A549 treated with Mapracorat at 1 μM for 4 hours (cell line): ENCODE data around the gene L3MBTL2. TPM values are rescaled to one million over a fixed set of nuclear protein-coding genes. Genes with fewer than 3 reads are reported as not detected.

ENCODE experiments used
- total RNA-seq: library from RNA; stranded (reverse); fragments of 200-300 nt; extraction: Qiagen RNA extraction; gene quantifications from 5 replicates; pipeline ENCODE4 v1.2.3, GENCODE V29; 2022

The L3MBTL2 gene
- 16.9 to 19.8 TPM (median 17.8 TPM) in 5 replicates for total RNA-seq

GRCh38 chr22:41204992-41205900 lies at the start of gene L3MBTL2:
L3MBTL2 (plus strand) TSS chr22:41205312; CDS start chr22:41205363, 51 bp downstream.

DNA sequence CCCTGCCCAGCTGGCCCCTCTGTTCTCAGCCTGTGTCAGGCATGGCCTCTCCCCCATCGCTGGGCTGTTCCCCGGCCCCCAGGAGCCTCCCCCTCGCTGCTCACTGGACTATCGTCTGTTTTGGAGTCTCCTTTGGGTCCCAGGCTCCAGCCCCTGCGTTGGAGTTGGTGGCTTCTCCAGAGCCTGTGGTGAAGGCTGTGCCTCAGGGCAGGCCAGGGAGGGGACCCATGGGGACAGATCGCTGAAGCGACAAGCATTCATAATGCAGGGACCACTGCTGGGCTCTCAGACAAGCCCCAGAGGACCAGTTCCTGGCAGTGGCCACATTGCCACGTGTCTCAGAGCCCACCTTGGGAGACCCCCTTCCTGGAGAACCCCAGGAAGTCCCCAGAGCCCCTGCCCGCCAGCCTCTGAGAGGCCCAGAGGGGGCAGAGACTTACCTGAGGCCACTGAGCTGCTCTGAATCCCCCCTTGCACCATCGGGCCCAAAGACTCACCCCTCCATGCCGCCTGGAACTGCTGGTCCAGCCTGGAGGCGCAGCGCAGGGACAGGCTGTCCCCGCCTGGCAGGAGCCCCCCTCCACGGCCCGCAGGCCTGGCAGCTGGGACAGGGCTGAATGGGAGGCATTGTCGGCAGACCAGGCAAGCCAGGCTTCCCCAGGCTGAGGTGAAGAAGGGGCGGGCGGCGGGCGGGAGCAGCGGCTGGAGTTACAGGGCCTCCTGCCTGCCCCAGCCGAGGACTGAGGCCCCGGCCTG lies 35.4 kb downstream of the L3MBTL2 start, which contains the start of gene CHADL:
TSS of gene CHADL (minus strand) at position 555 of the 756 bp plus-strand sequence. CDS start at position 505, 50 bp downstream.

Other genes starting within 250 kb of the L3MBTL2 start
- 17.3 to 21.6 TPM (median 19.6 TPM) in 5 replicates for gene EP300, start 112.7 kb upstream of the L3MBTL2 start, total RNA-seq
- gene CHADL, start 35.6 kb downstream of the L3MBTL2 start, total RNA-seq: not detected in 5 replicates
- gene RANGAP1, start 80.9 kb downstream of the L3MBTL2 start, total RNA-seq: 67.2 to 94.9 TPM (median 88.1 TPM) in 5 replicates
- 17.5 to 23.6 TPM (median 23.2 TPM) in 5 replicates for gene ZC3H7B, start 96.2 kb downstream of the L3MBTL2 start, total RNA-seq
- gene TEF, start 176.6 kb downstream of the L3MBTL2 start, total RNA-seq: 0.80 to 1.3 TPM (median 1.1 TPM) in 5 replicates
- 21.0 to 27.6 TPM (median 22.7 TPM) in 5 replicates for gene TOB2, start 241.5 kb downstream of the L3MBTL2 start, total RNA-seq